Camera-type eye (tissue), 1 donor: ENCODE measurements around the gene RARRES1. TPM values are rescaled to one million over a fixed set of nuclear protein-coding genes. Genes with fewer than 3 reads are reported as not detected.

Experiments used
- total RNA-seq: library from RNA; depleted of rRNA; stranded (reverse); fragments of >200 nt; gene quantifications from one replicate; pipeline ENCODE4 v1.2.3, GENCODE V29; 2014

The RARRES1 gene, protein sequence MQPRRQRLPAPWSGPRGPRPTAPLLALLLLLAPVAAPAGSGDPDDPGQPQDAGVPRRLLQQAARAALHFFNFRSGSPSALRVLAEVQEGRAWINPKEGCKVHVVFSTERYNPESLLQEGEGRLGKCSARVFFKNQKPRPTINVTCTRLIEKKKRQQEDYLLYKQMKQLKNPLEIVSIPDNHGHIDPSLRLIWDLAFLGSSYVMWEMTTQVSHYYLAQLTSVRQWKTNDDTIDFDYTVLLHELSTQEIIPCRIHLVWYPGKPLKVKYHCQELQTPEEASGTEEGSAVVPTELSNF
- 11.8 TPM for total RNA-seq

DNA sequence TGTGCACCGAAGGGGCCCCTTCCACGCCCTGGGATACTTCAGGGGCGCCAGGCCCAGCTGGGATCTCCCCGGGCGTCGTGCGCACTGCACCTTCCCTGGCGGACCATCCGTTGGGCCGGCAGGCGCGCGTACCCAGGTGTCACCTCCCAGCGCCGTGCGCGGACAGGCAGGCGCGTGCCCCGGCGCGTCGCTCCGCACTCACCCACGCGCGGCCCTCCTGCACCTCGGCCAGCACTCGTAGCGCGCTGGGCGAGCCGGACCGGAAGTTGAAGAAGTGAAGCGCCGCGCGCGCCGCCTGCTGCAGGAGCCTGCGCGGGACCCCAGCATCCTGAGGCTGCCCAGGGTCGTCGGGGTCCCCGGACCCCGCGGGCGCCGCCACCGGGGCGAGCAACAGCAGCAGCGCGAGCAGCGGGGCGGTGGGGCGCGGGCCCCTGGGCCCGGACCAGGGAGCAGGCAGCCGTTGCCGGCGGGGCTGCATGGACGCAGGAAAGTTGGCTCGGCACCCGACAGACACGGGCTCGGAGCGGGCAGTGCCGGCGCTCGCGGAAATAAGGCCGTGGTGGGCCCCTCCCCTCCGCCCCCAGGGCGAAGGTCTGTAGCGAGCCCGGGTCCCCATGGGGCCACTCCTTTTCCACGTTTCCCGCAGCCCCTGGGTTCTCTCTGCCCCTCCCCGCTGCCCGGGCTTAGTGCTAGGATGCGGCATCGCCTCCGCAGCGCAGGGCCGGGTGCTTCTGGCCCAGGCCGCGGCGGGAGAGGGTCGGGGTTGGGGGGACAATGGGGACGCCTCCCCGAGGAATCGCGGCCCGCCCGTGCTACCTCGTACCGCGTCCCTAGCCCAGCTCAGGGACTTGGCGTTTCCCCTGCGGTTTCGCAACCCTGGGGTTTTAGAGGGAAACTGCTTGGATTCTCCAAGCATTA, at the start of gene RARRES1:
TSS of gene RARRES1 (minus strand) at position 520 of the 918 bp plus-strand sequence. CDS start at position 478, 42 bp downstream.

DNA sequence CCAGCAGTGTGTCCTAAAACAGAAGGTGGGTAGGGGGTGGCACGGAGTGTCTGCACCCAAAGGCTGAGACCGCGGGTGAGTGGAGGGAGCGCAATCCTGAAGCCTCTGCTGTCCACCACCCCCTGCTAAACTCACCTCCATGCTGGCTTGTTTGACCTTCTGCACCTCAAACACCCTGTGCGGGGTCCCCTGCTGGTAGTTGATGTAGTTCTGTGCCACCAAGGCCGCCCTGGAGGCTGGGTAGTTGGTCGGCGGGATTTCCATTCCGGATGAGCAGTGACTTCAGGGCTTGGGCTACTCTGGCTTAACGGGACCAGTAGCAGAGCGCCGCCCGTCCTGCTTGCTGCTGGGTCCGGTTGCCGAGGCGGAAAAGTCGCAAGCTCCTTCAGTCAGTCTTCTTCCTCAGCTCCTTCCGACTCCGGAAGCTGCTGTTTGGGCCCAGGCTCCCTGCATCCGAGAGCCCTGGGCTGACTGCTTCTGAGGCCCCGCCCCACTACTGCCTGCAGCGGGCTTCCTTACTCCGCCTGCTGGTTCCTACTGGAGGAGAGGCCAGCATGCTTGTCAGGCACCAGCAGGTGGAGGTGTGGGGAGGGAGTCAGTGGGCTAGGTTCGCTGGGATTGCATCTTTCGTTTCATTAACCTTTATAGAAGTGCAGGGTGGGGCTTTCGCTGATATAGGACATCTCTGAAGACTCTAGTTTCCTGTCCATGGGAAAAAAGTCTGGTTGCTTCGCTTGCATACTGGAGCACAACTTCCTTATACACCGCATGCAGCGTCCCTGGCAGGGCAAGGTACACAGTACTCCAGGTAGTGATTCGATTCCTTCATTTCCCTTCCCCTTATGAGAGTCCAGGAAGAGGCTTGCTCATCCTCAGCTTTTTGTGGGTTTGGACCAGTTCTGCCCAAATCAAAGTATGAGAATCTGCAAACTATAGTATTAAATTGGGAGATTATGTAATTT, 59.8 kb downstream of the RARRES1 start, which contains the start of gene LXN:
TSS of gene LXN (minus strand) at position 434 of the 962 bp plus-strand sequence. CDS start at position 264, 170 bp downstream.

Other genes with a start within 250 kb of the RARRES1 start
- gene MLF1, start 161.3 kb downstream of the RARRES1 start, total RNA-seq = 20.2 TPM
- gene GFM1, start 87.9 kb downstream of the RARRES1 start, total RNA-seq = 88.7 TPM
- 14.3 TPM for gene LXN, start 59.8 kb downstream of the RARRES1 start, total RNA-seq
- 67.1 TPM for gene MFSD1, start 69.6 kb upstream of the RARRES1 start, total RNA-seq